GM21528 (cell line): Measurements from ENCODE around the gene KLHL41.

Experiments used
- ATAC-seq: cut with Tn5 transposase; IDR thresholded peaks from one replicate; pipeline ENCODE4 v1.9.1; 2021; ENCODE audit warnings: mild to moderate bottlenecking, moderate library complexity; ENCODE audit not compliant: unreplicated experiment, low FRiP score

The KLHL41 gene

GRCh38 chr2:169509298-169509885 is at the start of gene KLHL41:
KLHL41 (plus strand) TSS chr2:169509702; CDS start chr2:169509779, 77 bp downstream.
- ATAC-seq: no peak

- no peak for ATAC-seq
Observed at GRCh38 chr2:169461143-169461542, 48.4 kb upstream of the KLHL41 start.

- ATAC-seq: no peak
Observed at GRCh38 chr2:169462896-169463695, 46.4 kb upstream of the KLHL41 start.

- no peak for ATAC-seq
Observed at GRCh38 chr2:169464466-169464865, 45.0 kb upstream of the KLHL41 start.

GRCh38 chr2:169464882-169465281 is 44.6 kb upstream of the KLHL41 start:
- ATAC-seq: no peak

- ATAC-seq: no peak
Observed at GRCh38 chr2:169468841-169469240, 40.7 kb upstream of the KLHL41 start.

- no peak for ATAC-seq
Observed at GRCh38 chr2:169469952-169470572, 39.4 kb upstream of the KLHL41 start.

- ATAC-seq: no peak
Observed at GRCh38 chr2:169472249-169472648, 37.3 kb upstream of the KLHL41 start.

- no peak for ATAC-seq
Observed at GRCh38 chr2:169476459-169476858, 33.0 kb upstream of the KLHL41 start.

- ATAC-seq: no peak
Observed at GRCh38 chr2:169478339-169478738, 31.2 kb upstream of the KLHL41 start.

GRCh38 chr2:169478745-169479256 is 30.7 kb upstream of the KLHL41 start:
- no peak for ATAC-seq

GRCh38 chr2:169479257-169480078 is 30.0 kb upstream of the KLHL41 start, which contains the start of gene BBS5:
BBS5 (plus strand) TSS chr2:169479494; CDS start chr2:169479554, 60 bp downstream.
- peak; percentile 93 for ATAC-seq

- no peak for ATAC-seq
Observed at GRCh38 chr2:169480079-169480465, 29.4 kb upstream of the KLHL41 start.

GRCh38 chr2:169485650-169486138 is 23.8 kb upstream of the KLHL41 start:
- no peak for ATAC-seq

- ATAC-seq: no peak
Observed at GRCh38 chr2:169486487-169486886, 23.0 kb upstream of the KLHL41 start.

GRCh38 chr2:169490834-169491233 is 18.7 kb upstream of the KLHL41 start:
- no peak for ATAC-seq

- ATAC-seq: no peak
Observed at GRCh38 chr2:169491378-169491777, 18.1 kb upstream of the KLHL41 start.

GRCh38 chr2:169493360-169493759 is 16.1 kb upstream of the KLHL41 start:
- ATAC-seq: no peak

GRCh38 chr2:169495310-169495928 is 14.1 kb upstream of the KLHL41 start:
- ATAC-seq: no peak

GRCh38 chr2:169504651-169505050 is 4.9 kb upstream of the KLHL41 start:
- ATAC-seq: no peak
